PC-9 (cell line): Measurements from ENCODE around the gene MYBPC3. TPM values are rescaled to one million over a fixed set of nuclear protein-coding genes. Genes with fewer than 3 reads are reported as not detected.
A peak's percentile ranks its signal among the peaks of the same experiment; 100 is the strongest.

Experiments
- BruUV-seq: library from RNA; stranded (reverse); fragments of 400-500 nt; replicated peaks from 2 replicates; lab custom pipeline; 2021; lab: Mats Ljungman, UMichigan
- CTCF ChIA-PET: fragments of 300-600 bp; sonication (Branson Sonifier 250); formaldehyde crosslinking; loops from one replicate; lab custom pipeline; 2022; ENCODE audit warnings: antibody characterized with exemption; lab: Charles Lee
- POLR2A ChIA-PET: fragments of 300-600 bp; sonication (Branson Sonifier 250); formaldehyde crosslinking; loops from one replicate; lab custom pipeline; 2022; ENCODE audit warnings: antibody characterized with exemption; ENCODE audit not compliant: unreplicated experiment; lab: Charles Lee
- DNase-seq, 2 experiments: peaks; one replicate each; pipeline versions ENCODE4 v3.0.0 to v3.0.0-alpha.2; 2015 to 2022; ENCODE audit warnings: mixed read lengths in 1 of 2
- H2AFZ ChIP-seq: fragments of 200-600 bp; sonication (generic); 2 replicates; pipeline ENCODE4 v1.8.1; 2017; ENCODE audit warnings: antibody characterized with exemption
- H3F3A ChIP-seq: fragments of 200-600 bp; sonication (generic); 2 replicates; pipeline ENCODE4 v1.8.1; 2017; ENCODE audit warnings: antibody characterized with exemption, mild to moderate bottlenecking, low read depth; ENCODE audit not compliant: insufficient read depth
- H3K27ac ChIP-seq: fragments of 200-600 bp; sonication (generic); 2 replicates; pipeline ENCODE4 v1.6.1; 2016; ENCODE audit warnings: mixed run types
- H3K27me3 ChIP-seq: fragments of 200-600 bp; sonication (generic); 2 replicates; pipeline ENCODE4 v1.6.1; 2016; ENCODE audit warnings: low read depth, mixed run types; ENCODE audit not compliant: insufficient read depth
- H3K36me3 ChIP-seq: fragments of 200-600 bp; sonication (generic); 2 replicates; pipeline ENCODE4 v1.6.1; 2016; ENCODE audit warnings: low read depth, mixed run types
- H3K4me1 ChIP-seq: fragments of 200-600 bp; sonication (generic); replicated peaks from 2 replicates; pipeline ENCODE4 v1.6.1; 2016; ENCODE audit warnings: mixed run types; ENCODE audit not compliant: insufficient read depth
- H3K4me2 ChIP-seq: fragments of 200-600 bp; sonication (generic); 2 replicates; pipeline ENCODE4 v1.6.1; 2017; ENCODE audit warnings: mixed run types
- H3K4me3 ChIP-seq: fragments of 200-600 bp; sonication (generic); 2 replicates; pipeline ENCODE4 v1.6.1; 2016; ENCODE audit warnings: mixed run types
- H3K79me2 ChIP-seq: fragments of 200-600 bp; sonication (generic); 2 replicates; pipeline ENCODE4 v1.6.1; 2017; ENCODE audit warnings: low read depth, mixed run types
- H3K9me2 ChIP-seq: fragments of 200-600 bp; sonication (generic); 2 replicates; pipeline ENCODE4 v1.8.1; 2017; ENCODE audit warnings: mild to moderate bottlenecking; ENCODE audit not compliant: insufficient read depth
- H3K9me3 ChIP-seq: fragments of 200-600 bp; sonication (generic); 2 replicates; pipeline ENCODE4 v1.8.1; 2016; ENCODE audit warnings: low read depth; ENCODE audit not compliant: insufficient read depth
- H4K20me1 ChIP-seq: fragments of 200-600 bp; sonication (generic); 2 replicates; pipeline ENCODE4 v1.8.1; 2017; ENCODE audit not compliant: insufficient read depth
- CTCF ChIP-seq: fragments of 200-600 bp; sonication (generic); conservative IDR thresholded peaks from 2 replicates; pipeline ENCODE4 v1.6.1; 2017; ENCODE audit warnings: mixed run types, antibody characterized with exemption, mild to moderate bottlenecking, moderate library complexity
- EZH2 ChIP-seq: fragments of 200-600 bp; sonication (generic); IDR thresholded peaks from 2 replicates; pipeline ENCODE4 v1.8.0; 2017; ENCODE audit warnings: antibody characterized with exemption, low read depth
- intact Hi-C: fragments of 100-400 bp; cut with micrococcal nuclease; formaldehyde crosslinking; loops from one replicate; pipeline ENCODE4 v1.10.0; 2022; ENCODE audit not compliant: unreplicated experiment
- total RNA-seq: library from RNA; stranded (reverse); gene quantifications from 2 replicates; pipeline ENCODE4 v1.2.3, GENCODE V29; 2021

MYBPC3 gene
- total RNA-seq, 1 experiment from 2014 or later, result not detected

GRCh38 chr11:47359586-47359985 lies 7.1 kb upstream of the MYBPC3 start:
- no TSS peak for BruUV-seq
- DNase-seq, result no peak
- POLR2A ChIA-PET, result interaction anchor here (0.5 kb wide), 1 partner anchor 49 kb away, joined by 3 read pairs; the partner anchor contains the start of gene SLC39A13
- Histone ChIP-seq H3F3A (peaks cover 28% of the 10 kb centered on the region; the same call in 1 of the 2 replicates), H3K4me2 (no peak overlapping the region), H3K36me3 (no peaks in the 10 kb centered on the region), H3K79me2 (no peaks in the 10 kb centered on the region), H3K27ac (no peak overlapping the region), H3K9me3 (no peaks in the 10 kb centered on the region), H3K9me2 (no peaks in the 10 kb centered on the region), H2AFZ (no peak overlapping the region), H4K20me1 (no peaks in the 10 kb centered on the region), H3K4me3 (no peak overlapping the region), H3K27me3 (no peaks in the 10 kb centered on the region), H3K4me1 (no peaks in the 10 kb centered on the region)
- CTCF ChIA-PET, result no interaction called here
- intact Hi-C loops, result loop anchor here (5.0 kb wide), 3 partner anchors 532 to 992 kb away; partner anchors contain the start of gene MDK
- TF ChIP-seq EZH2, result no peak
- TF ChIP-seq CTCF, result no peak

GRCh38 chr11:47359162-47359561 lies 6.7 kb upstream of the MYBPC3 start:
- Histone ChIP-seq H4K20me1 (no peaks in the 10 kb centered on the region), H3K9me2 (no peaks in the 10 kb centered on the region), H3K27ac (no peak overlapping the region), H3K9me3 (no peaks in the 10 kb centered on the region), H3K36me3 (no peaks in the 10 kb centered on the region), H3K4me3 (no peak overlapping the region), H3K4me2 (no peak overlapping the region), H3F3A (peaks cover 28% of the 10 kb centered on the region; the same call in 1 of the 2 replicates), H2AFZ (no peak overlapping the region), H3K27me3 (no peaks in the 10 kb centered on the region), H3K79me2 (no peaks in the 10 kb centered on the region), H3K4me1 (no peaks in the 10 kb centered on the region)
- intact Hi-C loops, result loop anchor here (5.0 kb wide), 3 partner anchors 532 to 992 kb away; partner anchors contain the start of gene MDK
- ChIA-PET CTCF (no interaction called here), POLR2A (interaction anchor here (0.5 kb wide), 1 partner anchor 49 kb away, joined by 3 read pairs; the partner anchor contains the start of gene SLC39A13)
- no peak for TF ChIP-seq EZH2
- TF ChIP-seq CTCF, result no peak
- BruUV-seq, result no TSS peak
- peak in 1 of 2 experiments; percentile 15 for DNase-seq

- Histone ChIP-seq H3F3A (peaks cover 28% of the 10 kb centered on the region; the same call in 1 of the 2 replicates), H2AFZ (no peak overlapping the region), H3K9me3 (no peaks in the 10 kb centered on the region), H3K36me3 (no peaks in the 10 kb centered on the region), H3K4me3 (no peak overlapping the region), H3K4me1 (no peaks in the 10 kb centered on the region), H4K20me1 (no peaks in the 10 kb centered on the region), H3K27me3 (no peaks in the 10 kb centered on the region), H3K79me2 (no peaks in the 10 kb centered on the region), H3K4me2 (no peak overlapping the region), H3K27ac (no peak overlapping the region), H3K9me2 (no peaks in the 10 kb centered on the region)
- no TSS peak for BruUV-seq
- TF ChIP-seq EZH2, result no peak
- no peak for TF ChIP-seq CTCF
- ChIA-PET CTCF (no interaction called here), POLR2A (no interaction called here)
- intact Hi-C loops, result loop anchor here (5.0 kb wide), 3 partner anchors 531 to 991 kb away; partner anchors contain the start of gene MDK
- peak in 1 of 2 experiments; percentile 13 for DNase-seq
Observed at GRCh38 chr11:47358731-47359051, 6.2 kb upstream of the MYBPC3 start.
